Activated T-cell treated with anti-CD3 and anti-CD28 coated beads, Interleukin-2, amount 50 U/mL, for 48 hours (primary cell): Measurements from ENCODE around the gene IFT27.
"Not testable (repeated sequence)": the region's sequence is repeated elsewhere in the genome, so short reads cannot be mapped to it uniquely, and the experiment has no call there.

Experiments used
- DNase-seq, 2 experiments: peaks; one replicate each; pipeline ENCODE4 v3.0.0-alpha.2; 2020

IFT27 gene

GRCh38 chr22:36764641-36765040, 11.3 kb downstream of the IFT27 start:
- no peak for DNase-seq

GRCh38 chr22:36764060-36764459, 11.9 kb downstream of the IFT27 start:
- DNase-seq: no peak

GRCh38 chr22:36763576-36763975, 12.3 kb downstream of the IFT27 start:
- no peak for DNase-seq

GRCh38 chr22:36762687-36763260, 13.1 kb downstream of the IFT27 start:
- DNase-seq: no peak

- no peak for DNase-seq
Observed at GRCh38 chr22:36761553-36762240, 14.2 kb downstream of the IFT27 start.

GRCh38 chr22:36760786-36761185, 15.1 kb downstream of the IFT27 start:
- no peak for DNase-seq

GRCh38 chr22:36759481-36760159, 16.3 kb downstream of the IFT27 start:
- no peak for DNase-seq

GRCh38 chr22:36758792-36759271, 17.1 kb downstream of the IFT27 start:
- no peak for DNase-seq

- DNase-seq: peak; percentile 82 to 84
Observed at GRCh38 chr22:36757668-36758211, 18.2 kb downstream of the IFT27 start.

GRCh38 chr22:36756746-36757655, 18.9 kb downstream of the IFT27 start:
- DNase-seq: no peak

GRCh38 chr22:36756031-36756430, 19.9 kb downstream of the IFT27 start:
- no peak for DNase-seq

GRCh38 chr22:36755316-36755715, 20.6 kb downstream of the IFT27 start:
- DNase-seq: no peak

- not testable (repeated sequence) for DNase-seq
Observed at GRCh38 chr22:36754881-36755280, 21.0 kb downstream of the IFT27 start.

- no peak for DNase-seq
Observed at GRCh38 chr22:36753916-36754315, 22.0 kb downstream of the IFT27 start.

GRCh38 chr22:36753120-36753802, 22.7 kb downstream of the IFT27 start:
- DNase-seq: no peak

- DNase-seq: no peak
Observed at GRCh38 chr22:36746375-36746970, 29.4 kb downstream of the IFT27 start.

GRCh38 chr22:36745301-36745995, 30.5 kb downstream of the IFT27 start:
- DNase-seq: no peak

- no peak for DNase-seq
Observed at GRCh38 chr22:36744791-36745190, 31.1 kb downstream of the IFT27 start.

GRCh38 chr22:36744413-36744765, 31.5 kb downstream of the IFT27 start:
- no peak for DNase-seq

GRCh38 chr22:36743591-36744412, 32.1 kb downstream of the IFT27 start:
- DNase-seq: no peak
